IMR-90 (cell line): Measurements from ENCODE around the gene SNAP91. TPM values are rescaled to one million over a fixed set of nuclear protein-coding genes. Genes with fewer than 3 reads are reported as not detected.

Experiments
- ATAC-seq: fragments of 200-7000 bp; cut with Tn5 transposase; 2 replicates; pipeline ENCODE4 v1.9.1; 2020; ENCODE audit warnings: low read depth, mild to moderate bottlenecking, moderate library complexity
- BruUV-seq: library from RNA; stranded (reverse); fragments of 400-500 nt; replicated peaks from 2 replicates; lab custom pipeline; 2021; lab: Mats Ljungman, UMichigan
- CTCF ChIA-PET: fragments of 300-600 bp; formaldehyde crosslinking; extraction: SDS; loops from one replicate; lab custom pipeline; 2021; ENCODE audit warnings: antibody characterized with exemption; lab: Yijun Ruan, JAX
- POLR2A ChIA-PET: fragments of 300-600 bp; sonication (Branson Sonifier 250); formaldehyde crosslinking; loops from one replicate; lab custom pipeline; 2022; ENCODE audit warnings: antibody characterized with exemption; ENCODE audit not compliant: unreplicated experiment; lab: Charles Lee
- DNase-seq: peaks from one replicate; pipeline ENCODE4 v3.0.0; 2013
- H2AFZ ChIP-seq: replicated peaks from 2 replicates; pipeline ENCODE3; 2013; ENCODE audit warnings: low read length, mild to moderate bottlenecking; ENCODE audit not compliant: poor library complexity
- H2AK5ac ChIP-seq: 2 replicates; pipeline ENCODE4 v1.6.1; 2013; ENCODE audit warnings: low read depth, low read length, inconsistent platforms
- H2AK9ac ChIP-seq: replicated peaks from 2 replicates; pipeline ENCODE3; 2013; ENCODE audit warnings: mild to moderate bottlenecking, low read depth, low read length, moderate library complexity; ENCODE audit not compliant: poor library complexity
- H2BK120ac ChIP-seq: 2 replicates; pipeline ENCODE4 v1.6.1; 2013; ENCODE audit warnings: low read depth, low read length, inconsistent platforms
- H2BK15ac ChIP-seq: 3 replicates; pipeline ENCODE4 v1.6.1; 2013; ENCODE audit warnings: low read depth, low read length, inconsistent platforms
- H2BK20ac ChIP-seq: 2 replicates; pipeline ENCODE4 v1.6.1; 2013; ENCODE audit warnings: low read depth, mild to moderate bottlenecking, inconsistent platforms, low read length, moderate library complexity
- H2BK5ac ChIP-seq: 2 replicates; pipeline ENCODE4 v1.6.1; 2013; ENCODE audit warnings: mild to moderate bottlenecking, low read depth, low read length, inconsistent platforms; ENCODE audit not compliant: poor library complexity, severe bottlenecking
- H3K14ac ChIP-seq: replicated peaks from 2 replicates; pipeline ENCODE4 v1.6.1; 2013; ENCODE audit warnings: low read depth, low read length, inconsistent platforms
- H3K18ac ChIP-seq: 2 replicates; pipeline ENCODE4 v1.6.1; 2013; ENCODE audit warnings: low read depth, low read length, control low read depth
- H3K23ac ChIP-seq: 2 replicates; pipeline ENCODE4 v1.6.1; 2013; ENCODE audit warnings: low read depth, low read length, inconsistent platforms
- H3K27ac ChIP-seq: 2 replicates; pipeline ENCODE4 v1.5.1; 2013; ENCODE audit warnings: mild to moderate bottlenecking, control low read depth, low read length; ENCODE audit not compliant: insufficient read depth
- H3K27me3 ChIP-seq: 2 replicates; pipeline ENCODE4 v1.6.1; 2013; ENCODE audit warnings: low read length; ENCODE audit not compliant: control insufficient read depth, insufficient read depth
- H3K36me3 ChIP-seq: 2 replicates; pipeline ENCODE4 v1.6.1; 2013; ENCODE audit warnings: low read length, mixed read lengths; ENCODE audit not compliant: control insufficient read depth, insufficient read depth
- H3K4ac ChIP-seq: 2 replicates; pipeline ENCODE4 v1.6.1; 2013; ENCODE audit warnings: low read depth, low read length, inconsistent platforms
- H3K4me1 ChIP-seq: 2 replicates; pipeline ENCODE4 v1.6.1; 2013; ENCODE audit warnings: low read length, mixed read lengths; ENCODE audit not compliant: control insufficient read depth, insufficient read depth
- H3K4me2 ChIP-seq: 2 replicates; pipeline ENCODE4 v1.6.1; 2013; ENCODE audit warnings: low read depth, mild to moderate bottlenecking, control low read depth, low read length, moderate library complexity
- H3K4me3 ChIP-seq: 2 replicates; pipeline ENCODE4 v1.5.1; 2013; ENCODE audit warnings: low read depth, mild to moderate bottlenecking, control low read depth, low read length, moderate library complexity; ENCODE audit not compliant: insufficient read depth
- H3K56ac ChIP-seq: 2 replicates; pipeline ENCODE4 v1.6.1; 2013; ENCODE audit warnings: low read length, inconsistent platforms; ENCODE audit not compliant: insufficient read depth; ENCODE audit errors: extremely low read depth
- H3K79me1 ChIP-seq, 2 experiments: 2 replicates each; pipeline ENCODE4 v1.6.1; 2013; ENCODE audit warnings: low read length in 2 of 2, inconsistent platforms in 1 of 2, low read depth in 1 of 2
- H3K9ac ChIP-seq: 2 replicates; pipeline ENCODE4 v1.6.1; 2013; ENCODE audit warnings: low read depth, low read length, control low read depth
- H3K9me1 ChIP-seq: 2 replicates; pipeline ENCODE4 v1.6.1; 2013; ENCODE audit warnings: low read length, inconsistent platforms; ENCODE audit not compliant: insufficient read depth
- H3K9me3 ChIP-seq: 2 replicates; pipeline ENCODE4 v1.6.1; 2013; ENCODE audit warnings: low read length; ENCODE audit not compliant: control insufficient read depth, insufficient read depth
- H4K20me1 ChIP-seq: 2 replicates; pipeline ENCODE4 v1.6.1; 2013; ENCODE audit warnings: low read length, inconsistent platforms; ENCODE audit not compliant: insufficient read depth
- H4K5ac ChIP-seq: 2 replicates; pipeline ENCODE4 v1.6.1; 2013; ENCODE audit warnings: mild to moderate bottlenecking, low read depth, low read length, control low read depth
- H4K8ac ChIP-seq, 2 experiments: 2 replicates each; pipeline ENCODE4 v1.6.1; 2013; ENCODE audit warnings: low read depth in 2 of 2, low read length in 2 of 2, control low read depth in 1 of 2, inconsistent platforms in 1 of 2
- H4K91ac ChIP-seq: 2 replicates; pipeline ENCODE4 v1.6.1; 2013; ENCODE audit warnings: low read depth, low read length, inconsistent platforms; ENCODE audit not compliant: insufficient read depth
- BHLHE40 ChIP-seq: fragments of 150-350 bp; IDR thresholded peaks from 2 replicates; pipeline ENCODE4 v1.6.1; 2016; ENCODE audit warnings: mild to moderate bottlenecking, low read depth, low read length
- CEBPB ChIP-seq: IDR thresholded peaks from 2 replicates; pipeline ENCODE4 v1.6.1; 2012; ENCODE audit warnings: low read depth, low read length, improper control_type of control experiment
- FOS ChIP-seq: fragments of 150-350 bp; IDR thresholded peaks from 2 replicates; pipeline ENCODE4 v1.6.1; 2016; ENCODE audit warnings: low read depth, low read length
- MAZ ChIP-seq: IDR thresholded peaks from 2 replicates; pipeline ENCODE4 v1.6.1; 2012; ENCODE audit warnings: low read depth, mild to moderate bottlenecking, low read length, improper control_type of control experiment, moderate library complexity, borderline replicate concordance
- NFE2L2 ChIP-seq: fragments of 150-350 bp; IDR thresholded peaks from 2 replicates; pipeline ENCODE4 v1.6.1; 2016; ENCODE audit warnings: low read depth, mild to moderate bottlenecking, low read length
- POLR2A ChIP-seq: IDR thresholded peaks from 2 replicates; pipeline ENCODE4 v1.6.1; 2012; ENCODE audit warnings: mild to moderate bottlenecking, low read depth, low read length
- RAD21 ChIP-seq: IDR thresholded peaks from 2 replicates; pipeline ENCODE4 v1.6.1; 2012; ENCODE audit warnings: low read length, improper control_type of control experiment
- RCOR1 ChIP-seq: IDR thresholded peaks from 2 replicates; pipeline ENCODE4 v1.6.1; 2012; ENCODE audit warnings: mild to moderate bottlenecking, low read length, improper control_type of control experiment; ENCODE audit not compliant: insufficient replicate concordance
- RFX5 ChIP-seq: IDR thresholded peaks from 2 replicates; pipeline ENCODE4 v1.8.0; 2012; ENCODE audit warnings: low read depth, mild to moderate bottlenecking, low read length, moderate library complexity
- SMC3 ChIP-seq: fragments of 150-350 bp; IDR thresholded peaks from 2 replicates; pipeline ENCODE4 v1.6.1; 2016; ENCODE audit warnings: low read depth, mild to moderate bottlenecking, antibody characterized with exemption, low read length, moderate library complexity
- WGBS, 2 experiments: methylation state at CpG; one replicate each; pipeline versions ENCODE4 v1.1.5 to v1.1.7; 2013; ENCODE audit warnings: missing lambda C conversion rate in 2 of 2; ENCODE audit not compliant: insufficient read length in 1 of 2; ENCODE audit errors: extremely low coverage in 2 of 2; 5-methylcytosine and 5-hydroxymethylcytosine counted together
- dilution Hi-C: fragments of 300-500 bp; cut with HindIII; formaldehyde crosslinking; loops from one replicate; pipeline ENCODE4 v1.14.3; 2018; ENCODE audit warnings: low sequenced_read_pairs; ENCODE audit not compliant: unreplicated experiment
- in situ Hi-C: fragments of 300-500 bp; cut with MboI; formaldehyde crosslinking; loops from 3 replicates; pipeline ENCODE4 v1.14.3; 2019; ENCODE audit warnings: low sequenced_read_pairs, inconsistent platforms, mixed read lengths
- intact Hi-C: fragments of 100-400 bp; cut with micrococcal nuclease; formaldehyde crosslinking; loops from 2 replicates; pipeline ENCODE4 v1.10.0; 2022
- polyA plus RNA-seq, 3 experiments: library from polyadenylated mRNA; depleted of rRNA; stranded (reverse); fragments of >200 nt; gene quantifications; 2 replicates each; pipeline ENCODE4 v1.2.3, GENCODE V29; 2012; ENCODE audit warnings: low replicate concordance in 1 of 3
- total RNA-seq: library from RNA; depleted of rRNA; stranded (reverse); fragments of >200 nt; gene quantifications from 2 replicates; pipeline ENCODE4 v1.2.3, GENCODE V29; 2012
- TF ChIP-seq, protein P1 (sequence below): fragments of 150-350 bp; IDR thresholded peaks from 2 replicates; pipeline ENCODE4 v1.6.1; 2017; ENCODE audit warnings: mild to moderate bottlenecking, antibody characterized with exemption, low read length, low read depth
- TF ChIP-seq, protein P2 (sequence below): fragments of 150-350 bp; IDR thresholded peaks from 2 replicates; pipeline ENCODE4 v1.6.1; 2016; ENCODE audit warnings: low read depth, mild to moderate bottlenecking, low read length, moderate library complexity, borderline replicate concordance
- TF ChIP-seq, protein P3 (sequence below): conservative IDR thresholded peaks from 2 replicates; pipeline ENCODE4 v1.5.1; 2012; ENCODE audit warnings: mild to moderate bottlenecking, low read depth, low read length, improper control_type of control experiment

SNAP91 gene
- total and polyA plus RNA-seq, 2 of the 4 experiments (the other 2 are of a cell fraction) = not detected

DNA sequence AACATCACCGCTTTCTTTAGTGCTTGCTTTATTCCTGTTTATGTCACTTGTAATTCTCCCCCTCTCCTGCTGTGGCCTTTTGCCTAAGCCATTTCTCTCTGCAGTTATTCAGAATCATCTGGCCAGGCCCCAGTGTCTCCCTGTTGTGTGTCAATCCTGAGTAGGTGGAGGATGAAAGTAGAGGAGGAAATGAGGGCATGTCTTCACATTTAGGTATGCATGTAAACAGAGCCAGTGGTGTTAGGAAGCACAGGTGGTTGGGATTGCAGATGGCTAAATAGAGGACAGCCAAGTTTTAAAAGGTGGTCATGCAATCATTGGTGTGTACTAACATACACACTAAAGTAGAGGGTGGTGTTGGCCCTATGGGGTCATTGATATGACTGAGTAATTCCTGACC is 191.4 kb downstream of the SNAP91 start:
- BruUV-seq = no TSS peak
- TF ChIP-seq, protein P1, sequence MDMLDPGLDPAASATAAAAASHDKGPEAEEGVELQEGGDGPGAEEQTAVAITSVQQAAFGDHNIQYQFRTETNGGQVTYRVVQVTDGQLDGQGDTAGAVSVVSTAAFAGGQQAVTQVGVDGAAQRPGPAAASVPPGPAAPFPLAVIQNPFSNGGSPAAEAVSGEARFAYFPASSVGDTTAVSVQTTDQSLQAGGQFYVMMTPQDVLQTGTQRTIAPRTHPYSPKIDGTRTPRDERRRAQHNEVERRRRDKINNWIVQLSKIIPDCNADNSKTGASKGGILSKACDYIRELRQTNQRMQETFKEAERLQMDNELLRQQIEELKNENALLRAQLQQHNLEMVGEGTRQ = no peak
- TF ChIP-seq POLR2A = no peak
- no peak for TF ChIP-seq MAZ
- TF ChIP-seq RCOR1 = no peak
- no peak for TF ChIP-seq SMC3
- no peak for TF ChIP-seq RAD21
- no peak for TF ChIP-seq FOS
- TF ChIP-seq, protein P2, sequence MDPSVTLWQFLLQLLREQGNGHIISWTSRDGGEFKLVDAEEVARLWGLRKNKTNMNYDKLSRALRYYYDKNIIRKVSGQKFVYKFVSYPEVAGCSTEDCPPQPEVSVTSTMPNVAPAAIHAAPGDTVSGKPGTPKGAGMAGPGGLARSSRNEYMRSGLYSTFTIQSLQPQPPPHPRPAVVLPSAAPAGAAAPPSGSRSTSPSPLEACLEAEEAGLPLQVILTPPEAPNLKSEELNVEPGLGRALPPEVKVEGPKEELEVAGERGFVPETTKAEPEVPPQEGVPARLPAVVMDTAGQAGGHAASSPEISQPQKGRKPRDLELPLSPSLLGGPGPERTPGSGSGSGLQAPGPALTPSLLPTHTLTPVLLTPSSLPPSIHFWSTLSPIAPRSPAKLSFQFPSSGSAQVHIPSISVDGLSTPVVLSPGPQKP = no peak
- no peak for TF ChIP-seq RFX5
- no peak for TF ChIP-seq NFE2L2
- TF ChIP-seq BHLHE40 = no peak
- TF ChIP-seq CEBPB = no peak
- TF ChIP-seq, protein P3, sequence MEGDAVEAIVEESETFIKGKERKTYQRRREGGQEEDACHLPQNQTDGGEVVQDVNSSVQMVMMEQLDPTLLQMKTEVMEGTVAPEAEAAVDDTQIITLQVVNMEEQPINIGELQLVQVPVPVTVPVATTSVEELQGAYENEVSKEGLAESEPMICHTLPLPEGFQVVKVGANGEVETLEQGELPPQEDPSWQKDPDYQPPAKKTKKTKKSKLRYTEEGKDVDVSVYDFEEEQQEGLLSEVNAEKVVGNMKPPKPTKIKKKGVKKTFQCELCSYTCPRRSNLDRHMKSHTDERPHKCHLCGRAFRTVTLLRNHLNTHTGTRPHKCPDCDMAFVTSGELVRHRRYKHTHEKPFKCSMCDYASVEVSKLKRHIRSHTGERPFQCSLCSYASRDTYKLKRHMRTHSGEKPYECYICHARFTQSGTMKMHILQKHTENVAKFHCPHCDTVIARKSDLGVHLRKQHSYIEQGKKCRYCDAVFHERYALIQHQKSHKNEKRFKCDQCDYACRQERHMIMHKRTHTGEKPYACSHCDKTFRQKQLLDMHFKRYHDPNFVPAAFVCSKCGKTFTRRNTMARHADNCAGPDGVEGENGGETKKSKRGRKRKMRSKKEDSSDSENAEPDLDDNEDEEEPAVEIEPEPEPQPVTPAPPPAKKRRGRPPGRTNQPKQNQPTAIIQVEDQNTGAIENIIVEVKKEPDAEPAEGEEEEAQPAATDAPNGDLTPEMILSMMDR = no peak
- Histone ChIP-seq H3K4me1 (no peaks in the 10 kb centered on the region; the same call in 1 of the 2 replicates), H2BK15ac (no peak overlapping the region), H2BK120ac (no peak overlapping the region), H3K27ac (no peak overlapping the region), H3K4me3 (no peak overlapping the region), H4K8ac (no peak overlapping the region), H3K23ac (no peak overlapping the region), H4K91ac (no peak overlapping the region), H2AK5ac (no peak overlapping the region; the same call in 1 of the 2 replicates), H2AK9ac (peak overlapping the region; percentile 13), H3K27me3 (no peaks in the 10 kb centered on the region), H3K9me3 (no peaks in the 10 kb centered on the region), H2BK20ac (no peak overlapping the region), H3K18ac (no peak overlapping the region), H2BK5ac (no peak overlapping the region), H4K20me1 (no peaks in the 10 kb centered on the region), H3K79me1 (no peaks in the 10 kb centered on the region), H3K36me3 (no peaks in the 10 kb centered on the region), H3K56ac (no peak overlapping the region), H2AFZ (no peak overlapping the region), H3K9me1 (no peaks in the 10 kb centered on the region), H3K14ac (no peak overlapping the region), H3K4ac (no peak overlapping the region), H3K9ac (no peak overlapping the region), H3K4me2 (no peak overlapping the region), H4K5ac (no peak overlapping the region)
- intact Hi-C loops (loop anchor here (10.0 kb wide), 1 partner anchor 1153 kb away; the partner anchor contains the start of gene TPBG), in situ Hi-C loops (loop anchor here (5.0 to 25.0 kb wide), 4 partner anchors 100 to 1255 kb away; partner anchors contain the start of genes DOP1A and UBE3D), dilution Hi-C loops (loop anchor here (25.0 kb wide), 2 partner anchors 305 to 455 kb away; partner anchors contain the start of genes DOP1A and UBE3D)
- CTCF ChIA-PET = no interaction called here
- POLR2A ChIA-PET = no interaction called here
- ATAC-seq = no peak
- no CpG with 5 or more reads among the region's 1 CpG for WGBS, 2 experiments
- DNase-seq = no peak
